Hepatocyte (in vitro differentiated cells): Measurements from ENCODE around the gene SYNGR1. TPM values are rescaled to one million over a fixed set of nuclear protein-coding genes. Genes with fewer than 3 reads are reported as not detected.
"Not testable (repeated sequence)": the region's sequence is repeated elsewhere in the genome, so short reads cannot be mapped to it uniquely, and the experiment has no call there.

Experiments used
- DNase-seq: peaks from one replicate; pipeline ENCODE4 v3.0.0-alpha.2; 2016; ENCODE audit warnings: low spot score
- H2AFZ ChIP-seq: fragments of 200-600 bp; sonication (generic); 2 replicates; pipeline ENCODE4 v1.6.0; 2016; ENCODE audit warnings: antibody characterized with exemption, mild to moderate bottlenecking
- H3K27ac ChIP-seq: fragments of 200-600 bp; sonication (generic); 2 replicates; pipeline ENCODE4 v1.5.1; 2016; ENCODE audit warnings: mild to moderate bottlenecking
- H3K27me3 ChIP-seq: fragments of 200-600 bp; sonication (generic); 2 replicates; pipeline ENCODE4 v1.6.1; 2016
- H3K36me3 ChIP-seq: fragments of 200-600 bp; sonication (generic); replicated peaks from 2 replicates; pipeline ENCODE4 v1.5.1; 2016; ENCODE audit warnings: low read depth; ENCODE audit not compliant: insufficient read depth
- H3K4me1 ChIP-seq: fragments of 200-600 bp; sonication (generic); 2 replicates; pipeline ENCODE4 v1.5.1; 2016; ENCODE audit warnings: mild to moderate bottlenecking, moderate library complexity; ENCODE audit not compliant: insufficient read depth
- H3K4me2 ChIP-seq: fragments of 200-600 bp; sonication (generic); 2 replicates; pipeline ENCODE4 v1.6.0; 2016
- H3K4me3 ChIP-seq: fragments of 200-600 bp; sonication (generic); 2 replicates; pipeline ENCODE4 v1.5.1; 2016; ENCODE audit warnings: mild to moderate bottlenecking
- H3K79me2 ChIP-seq: fragments of 200-600 bp; sonication (generic); 2 replicates; pipeline ENCODE4 v1.6.0; 2017; ENCODE audit warnings: mild to moderate bottlenecking
- H3K9me2 ChIP-seq: fragments of 200-600 bp; sonication (generic); replicated peaks from 2 replicates; pipeline ENCODE4 v1.6.0; 2017; ENCODE audit warnings: mild to moderate bottlenecking; ENCODE audit not compliant: insufficient read depth
- H3K9me3 ChIP-seq: fragments of 200-600 bp; sonication (generic); 2 replicates; pipeline ENCODE4 v1.5.1; 2016; ENCODE audit warnings: low read depth, mild to moderate bottlenecking
- H4K20me1 ChIP-seq: fragments of 200-600 bp; sonication (generic); 2 replicates; pipeline ENCODE4 v1.6.0; 2016; ENCODE audit warnings: mild to moderate bottlenecking; ENCODE audit not compliant: insufficient read depth, poor library complexity, severe bottlenecking
- EZH2 ChIP-seq: fragments of 200-600 bp; sonication (generic); IDR thresholded peaks from 2 replicates; pipeline ENCODE4 v1.6.1; 2016; ENCODE audit warnings: antibody characterized with exemption, mild to moderate bottlenecking, borderline replicate concordance
- EZH2phosphoT487 ChIP-seq: fragments of 200-600 bp; sonication (generic); IDR thresholded peaks from one replicate; pipeline ENCODE4 v1.6.1; 2018; ENCODE audit warnings: antibody characterized with exemption, mild to moderate bottlenecking, low read depth, moderate library complexity; ENCODE audit not compliant: unreplicated experiment, severe bottlenecking
- WGBS: methylation state at CpG from one replicate; pipeline ENCODE4 v1.1.6; 2016; ENCODE audit warnings: low lambda C conversion rate; ENCODE audit errors: missing lambda C conversion rate; 5-methylcytosine and 5-hydroxymethylcytosine counted together
- polyA plus RNA-seq: library from polyadenylated mRNA; unstranded; fragments of >200 nt; fragmentation: Nextera tagmentation; extraction: Ambion mirVana; gene quantifications from 2 replicates; pipeline ENCODE4 v1.2.1, GENCODE V29; 2016
- total RNA-seq: library from RNA; depleted of rRNA; stranded (reverse); fragments of >200 nt; gene quantifications from 2 replicates; pipeline ENCODE4 v1.2.3, GENCODE V29; 2014
- TF ChIP-seq, protein P1 (sequence below): fragments of 200-600 bp; sonication (generic); IDR thresholded peaks from 2 replicates; pipeline ENCODE4 v1.5.1; 2016; ENCODE audit warnings: antibody characterized with exemption, mild to moderate bottlenecking; ENCODE audit not compliant: poor library complexity

The SYNGR1 gene
- total and polyA plus RNA-seq, 2 experiments from 2014 or later = 23.1 to 58.8 TPM

DNA sequence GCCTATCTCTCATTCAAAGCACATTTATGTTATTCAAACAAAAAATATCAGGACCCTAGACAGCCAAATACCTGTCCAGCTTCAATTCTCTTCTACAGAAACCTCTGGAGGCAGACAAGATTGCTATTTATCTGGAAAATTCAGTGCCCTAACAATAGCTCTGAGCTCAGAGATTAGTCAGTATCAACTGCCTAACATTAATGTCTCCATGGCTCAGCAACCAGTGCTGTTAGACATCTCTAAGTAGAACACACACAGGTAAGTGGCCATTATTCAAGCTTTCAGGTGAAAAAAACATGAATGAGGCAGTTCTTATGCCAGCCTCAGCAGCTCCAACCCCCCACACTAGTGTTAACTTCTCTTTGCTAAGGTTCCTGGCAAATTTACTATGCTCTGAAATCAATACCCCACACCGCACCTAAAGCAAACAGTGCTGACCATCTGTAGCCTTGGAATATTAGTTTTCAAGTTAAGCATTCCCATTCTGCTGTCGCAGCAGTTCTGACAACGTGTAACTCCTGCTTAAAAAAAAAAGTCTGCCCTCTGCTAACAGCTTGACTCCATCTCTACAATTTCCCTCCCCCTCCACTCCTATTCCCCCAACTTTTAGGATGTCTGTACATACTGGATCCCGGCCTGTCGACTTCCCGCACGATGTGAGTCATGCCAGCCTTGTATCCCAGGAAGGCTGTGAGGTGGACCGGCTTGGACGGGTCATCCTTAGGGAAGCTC is 31.9 kb upstream of the SYNGR1 start:
- TF ChIP-seq EZH2 (no peak), EZH2phosphoT487 (no peak)
- TF ChIP-seq, protein P1, sequence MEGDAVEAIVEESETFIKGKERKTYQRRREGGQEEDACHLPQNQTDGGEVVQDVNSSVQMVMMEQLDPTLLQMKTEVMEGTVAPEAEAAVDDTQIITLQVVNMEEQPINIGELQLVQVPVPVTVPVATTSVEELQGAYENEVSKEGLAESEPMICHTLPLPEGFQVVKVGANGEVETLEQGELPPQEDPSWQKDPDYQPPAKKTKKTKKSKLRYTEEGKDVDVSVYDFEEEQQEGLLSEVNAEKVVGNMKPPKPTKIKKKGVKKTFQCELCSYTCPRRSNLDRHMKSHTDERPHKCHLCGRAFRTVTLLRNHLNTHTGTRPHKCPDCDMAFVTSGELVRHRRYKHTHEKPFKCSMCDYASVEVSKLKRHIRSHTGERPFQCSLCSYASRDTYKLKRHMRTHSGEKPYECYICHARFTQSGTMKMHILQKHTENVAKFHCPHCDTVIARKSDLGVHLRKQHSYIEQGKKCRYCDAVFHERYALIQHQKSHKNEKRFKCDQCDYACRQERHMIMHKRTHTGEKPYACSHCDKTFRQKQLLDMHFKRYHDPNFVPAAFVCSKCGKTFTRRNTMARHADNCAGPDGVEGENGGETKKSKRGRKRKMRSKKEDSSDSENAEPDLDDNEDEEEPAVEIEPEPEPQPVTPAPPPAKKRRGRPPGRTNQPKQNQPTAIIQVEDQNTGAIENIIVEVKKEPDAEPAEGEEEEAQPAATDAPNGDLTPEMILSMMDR = no peak
- Histone ChIP-seq H3K27ac (peak overlapping the region; percentile 98), H3K4me1 (peaks cover 31% of the 10 kb centered on the region), H4K20me1 (peaks cover 59% of the 10 kb centered on the region), H3K36me3 (no peaks in the 10 kb centered on the region), H3K79me2 (peaks cover 53% of the 10 kb centered on the region), H3K4me3 (peak overlapping the region; percentile 62), H3K27me3 (no peaks in the 10 kb centered on the region), H3K9me2 (no peaks in the 10 kb centered on the region), H2AFZ (no peak overlapping the region), H3K4me2 (peak overlapping the region; percentile 98), H3K9me3 (no peaks in the 10 kb centered on the region)
- WGBS = 5% methylated on average over 9 of the region's 9 CpGs
- no peak for DNase-seq

DNA sequence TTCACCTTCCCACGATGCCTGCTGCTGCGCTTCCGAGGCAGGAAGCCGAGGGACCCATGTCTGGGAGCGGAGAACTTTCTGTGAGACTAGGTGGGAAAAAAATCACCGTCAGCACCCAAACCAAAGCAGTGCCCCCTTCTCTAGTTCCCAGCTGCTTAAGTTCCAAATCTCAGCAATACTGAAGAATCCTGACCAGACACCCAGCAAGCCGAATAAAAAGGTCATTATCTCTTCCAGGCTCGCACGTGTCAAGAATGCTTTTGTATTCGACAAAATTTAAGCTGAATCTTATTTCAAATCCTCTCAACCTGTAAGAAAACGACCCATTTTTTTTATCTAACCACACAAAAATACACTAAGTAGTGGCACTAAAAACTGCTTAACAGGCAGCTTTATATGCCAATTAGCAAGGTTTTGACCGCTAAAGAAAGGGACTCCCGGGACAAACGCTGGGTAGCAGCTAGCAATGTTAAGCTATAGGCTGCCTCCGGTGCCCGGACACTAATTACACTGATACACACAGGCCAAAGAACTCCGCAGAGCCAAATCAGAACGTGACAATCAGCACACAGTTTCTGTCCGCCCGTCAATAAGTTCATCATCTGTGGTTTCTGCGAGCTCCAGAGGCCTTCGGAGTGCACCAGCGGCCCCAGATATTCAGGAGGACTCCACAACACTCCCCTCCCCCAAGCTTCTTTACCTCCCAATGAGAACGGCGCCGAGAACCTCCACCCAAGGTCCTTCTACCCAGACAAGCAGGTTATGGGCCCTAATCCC is 31.1 kb upstream of the SYNGR1 start:
- peaks cover 52% of the 10 kb centered on the region for H3K79me2 ChIP-seq
- H3K36me3 ChIP-seq = no peaks in the 10 kb centered on the region
- peaks cover 51% of the 10 kb centered on the region for H4K20me1 ChIP-seq
- peaks cover 31% of the 10 kb centered on the region for H3K4me1 ChIP-seq
- no peaks in the 10 kb centered on the region for H3K27me3 ChIP-seq
- WGBS = 2% methylated on average over 26 of the region's 26 CpGs
- H3K9me2 ChIP-seq = no peaks in the 10 kb centered on the region
- no peak overlapping the region for H2AFZ ChIP-seq
- no peaks in the 10 kb centered on the region for H3K9me3 ChIP-seq
- H3K27ac ChIP-seq = peak overlapping the region; percentile 98
- peak overlapping the region; percentile 98 for H3K4me2 ChIP-seq
- peak; percentile 70 for DNase-seq
- peak overlapping the region; percentile 62 for H3K4me3 ChIP-seq
- no peak for TF ChIP-seq EZH2
- TF ChIP-seq, protein P1 = no peak
- TF ChIP-seq EZH2phosphoT487 = no peak

DNA sequence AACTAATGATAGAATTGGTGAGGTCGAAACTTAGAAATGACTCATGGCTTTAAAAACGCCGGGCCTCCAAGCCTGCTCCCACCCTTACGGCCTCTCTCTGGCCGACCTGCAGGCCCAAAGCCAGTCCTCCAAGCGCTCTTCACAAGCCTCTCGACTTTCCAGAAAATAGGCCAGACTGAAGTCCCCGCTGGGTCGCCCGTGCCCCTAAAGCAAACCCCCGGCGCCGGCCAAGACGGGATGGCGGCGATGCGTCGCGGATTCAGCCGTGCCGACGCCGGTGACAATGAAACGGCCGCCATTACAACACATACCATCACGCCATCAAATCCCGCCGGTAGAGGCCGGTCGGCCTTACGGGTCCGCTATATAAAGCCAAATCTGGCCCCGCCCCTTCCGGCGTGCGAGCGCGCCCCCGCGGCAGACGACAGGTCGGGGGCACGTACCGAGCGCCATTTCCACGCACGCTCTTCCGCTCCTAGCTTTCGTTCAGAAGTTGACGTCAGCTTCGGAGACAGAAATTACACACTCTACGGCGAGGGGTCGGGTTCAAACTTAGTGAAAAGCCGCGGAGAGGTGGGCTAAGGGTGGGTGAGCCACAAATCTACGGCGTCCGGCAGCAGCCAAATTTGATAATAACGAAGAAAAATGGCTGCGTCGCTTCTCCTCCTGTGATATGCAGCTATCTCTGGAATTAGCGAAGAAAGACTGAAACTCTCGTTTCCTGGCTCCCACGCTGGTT is 30.3 kb upstream of the SYNGR1 start, which contains the start of gene RPL3:
RPL3 (minus strand) TSS at position 340 of the 739 bp plus-strand sequence; CDS start at position 314, 26 bp downstream.
- no peaks in the 10 kb centered on the region for H3K36me3 ChIP-seq
- peaks cover 44% of the 10 kb centered on the region for H4K20me1 ChIP-seq
- no peaks in the 10 kb centered on the region for H3K9me3 ChIP-seq
- under 1% methylated on average over 65 of the region's 65 CpGs for WGBS
- H3K27me3 ChIP-seq = no peaks in the 10 kb centered on the region
- no peak for TF ChIP-seq EZH2
- TF ChIP-seq, protein P1 = peak; percentile 3
- peak; percentile 98 for DNase-seq
- H3K9me2 ChIP-seq = no peaks in the 10 kb centered on the region
- H3K4me3 ChIP-seq = peak within 1 kb of the TSS; percentile 62
- peaks cover 31% of the 10 kb centered on the region for H3K4me1 ChIP-seq
- H3K79me2 ChIP-seq = peaks cover 45% of the 10 kb centered on the region
- peak within 1 kb of the TSS; percentile 98 for H3K4me2 ChIP-seq
- H2AFZ ChIP-seq = peak within 1 kb of the TSS; percentile 53
- H3K27ac ChIP-seq = peak within 1 kb of the TSS; percentile 98

DNA sequence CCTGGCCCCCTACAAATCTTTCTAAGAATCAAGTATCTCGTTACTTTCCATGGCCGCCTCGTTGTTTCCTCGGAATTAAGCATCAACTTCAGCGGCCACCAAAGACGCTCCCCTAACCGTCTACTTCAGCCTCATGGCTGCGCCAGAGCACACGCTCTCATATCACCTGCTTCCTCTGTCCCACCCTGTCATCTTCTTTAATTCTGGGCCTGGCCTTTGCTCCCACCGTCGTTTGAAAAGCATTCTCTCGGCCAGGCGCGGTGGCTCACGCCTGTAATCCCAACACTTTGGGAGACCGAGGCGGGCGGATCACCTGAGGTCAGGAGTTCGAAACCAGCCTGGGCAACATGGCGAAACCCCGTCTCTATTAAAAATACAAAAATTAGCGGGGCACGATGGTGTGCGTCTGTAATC is 29.2 kb upstream of the SYNGR1 start:
- 93% methylated on average over 22 of the region's 24 CpGs for WGBS
- H3K27me3 ChIP-seq, H3K9me2 ChIP-seq, H3K36me3 ChIP-seq, H3K9me3 ChIP-seq, DNase-seq, H3K4me3 ChIP-seq: not testable (repeated sequence)
- Histone ChIP-seq H3K4me1 (peaks cover 23% of the 10 kb centered on the region), H3K27ac (peak overlapping the region; percentile 98), H4K20me1 (peaks cover 32% of the 10 kb centered on the region), H2AFZ (peak overlapping the region; percentile 53), H3K4me2 (peak overlapping the region; percentile 79), H3K79me2 (peaks cover 33% of the 10 kb centered on the region)
